Left ventricle myocardium inferior (tissue), 1 donor: ENCODE measurements around the gene ZCCHC8. TPM values are rescaled to one million over a fixed set of nuclear protein-coding genes. Genes with fewer than 3 reads are reported as not detected.
A peak's percentile ranks its signal among the peaks of the same experiment; 100 is the strongest.
"Not testable (repeated sequence)": the region's sequence is repeated elsewhere in the genome, so short reads cannot be mapped to it uniquely, and the experiment has no call there.

Source experiments
- DNase-seq: peaks from one replicate; pipeline ENCODE4 v3.0.0-alpha.2; 2020
- H3K27ac ChIP-seq: fragments of 200-600 bp; replicated peaks from 2 replicates; pipeline ENCODE4 v1.8.0; 2021
- H3K27me3 ChIP-seq: fragments of 200-600 bp; 2 replicates; pipeline ENCODE4 v1.8.0; 2021; ENCODE audit warnings: low read depth
- H3K36me3 ChIP-seq: fragments of 200-600 bp; 2 replicates; pipeline ENCODE4 v1.8.0; 2021
- H3K4me1 ChIP-seq: fragments of 200-600 bp; 2 replicates; pipeline ENCODE4 v1.8.0; 2021
- H3K4me3 ChIP-seq: fragments of 200-600 bp; 2 replicates; pipeline ENCODE4 v1.8.0; 2021; ENCODE audit warnings: mild to moderate bottlenecking, moderate library complexity
- H3K9me3 ChIP-seq: fragments of 200-600 bp; replicated peaks from 2 replicates; pipeline ENCODE4 v1.8.0; 2021
- CTCF ChIP-seq: fragments of 200-600 bp; IDR thresholded peaks from 2 replicates; pipeline ENCODE4 v1.8.0; 2021; ENCODE audit warnings: antibody characterized with exemption, mild to moderate bottlenecking, borderline replicate concordance
- intact Hi-C: fragments of 100-400 bp; cut with micrococcal nuclease; formaldehyde crosslinking; loops from one replicate; pipeline ENCODE4 v1.11.0; 2022
- total RNA-seq: library from RNA; stranded (reverse); fragmentation: NEBNext Ultra II Directional; extraction: Animal tissue kit (Norgen Biotek cat#: 25700); gene quantifications from one replicate; pipeline ENCODE4 v1.2.1, GENCODE V29; 2021
- donor health status: DM: no; HTN: yes; CAD: no; lungs with severe emphysema.

ZCCHC8 gene
- total RNA-seq, 1 donor from 2014 or later: 8.4 TPM

GRCh38 chr12:122437656-122438121, 63.0 kb downstream of the ZCCHC8 start:
- intact Hi-C loops: no loop called here
- DNase-seq: peak; percentile 51
- H3K4me3 ChIP-seq: no peak overlapping the region
- no peaks in the 10 kb centered on the region for H3K27me3 ChIP-seq
- no peak for TF ChIP-seq CTCF
- H3K36me3 ChIP-seq: no peaks in the 10 kb centered on the region
- no peaks in the 10 kb centered on the region for H3K4me1 ChIP-seq
- H3K27ac ChIP-seq: no peak overlapping the region
- H3K9me3 ChIP-seq: no peaks in the 10 kb centered on the region

- DNase-seq: no peak
- TF ChIP-seq CTCF: no peak
- Histone ChIP-seq H3K4me1 (no peaks in the 10 kb centered on the region), H3K9me3 (no peaks in the 10 kb centered on the region), H3K4me3 (no peak overlapping the region), H3K36me3 (no peaks in the 10 kb centered on the region), H3K27me3 (no peaks in the 10 kb centered on the region), H3K27ac (no peak overlapping the region)
- intact Hi-C loops: no loop called here
Measured at GRCh38 chr12:122435186-122435585, 65.5 kb downstream of the ZCCHC8 start.

- H3K4me3 ChIP-seq, H3K4me1 ChIP-seq, H3K36me3 ChIP-seq, H3K27ac ChIP-seq, intact Hi-C loops, H3K9me3 ChIP-seq, H3K27me3 ChIP-seq, DNase-seq: not testable (repeated sequence)
Measured at GRCh38 chr12:122429043-122429442, 71.7 kb downstream of the ZCCHC8 start.

- intact Hi-C loops: no loop called here
- no peak overlapping the region for H3K4me3 ChIP-seq
- no peaks in the 10 kb centered on the region for H3K36me3 ChIP-seq
- no peaks in the 10 kb centered on the region for H3K9me3 ChIP-seq
- no peak for TF ChIP-seq CTCF
- no peaks in the 10 kb centered on the region for H3K27me3 ChIP-seq
- no peak for DNase-seq
- H3K4me1 ChIP-seq: peaks cover 13% of the 10 kb centered on the region
- no peak overlapping the region for H3K27ac ChIP-seq
Measured at GRCh38 chr12:122427403-122427802, 73.3 kb downstream of the ZCCHC8 start.

- Histone ChIP-seq H3K4me3 (peak overlapping the region; percentile 85), H3K27ac (peak overlapping the region; percentile 99), H3K27me3 (no peaks in the 10 kb centered on the region), H3K9me3 (no peaks in the 10 kb centered on the region), H3K4me1 (peaks cover 39% of the 10 kb centered on the region), H3K36me3 (no peaks in the 10 kb centered on the region)
- no peak for DNase-seq
- intact Hi-C loops: no loop called here
- no peak for TF ChIP-seq CTCF
Measured at GRCh38 chr12:122423258-122424165, 77.2 kb downstream of the ZCCHC8 start.

- no peaks in the 10 kb centered on the region for H3K9me3 ChIP-seq
- no peak for TF ChIP-seq CTCF
- no peaks in the 10 kb centered on the region for H3K27me3 ChIP-seq
- H3K4me3 ChIP-seq: peak overlapping the region; percentile 85
- peaks cover 43% of the 10 kb centered on the region for H3K4me1 ChIP-seq
- H3K36me3 ChIP-seq: no peaks in the 10 kb centered on the region
- intact Hi-C loops: no loop called here
- peak; percentile 15 for DNase-seq
- peak overlapping the region; percentile 99 for H3K27ac ChIP-seq
Measured at GRCh38 chr12:122422730-122423257, 77.9 kb downstream of the ZCCHC8 start.
